Fibroblast of skin of right biceps (primary cell): ENCODE measurements around the gene CREG1.
"Not testable (repeated sequence)": the region's sequence is repeated elsewhere in the genome, so short reads cannot be mapped to it uniquely, and the experiment has no call there.

Source experiments
- DNase-seq: peaks from one replicate; pipeline ENCODE4 v3.0.0-alpha.2; 2013

Gene CREG1

DNA sequence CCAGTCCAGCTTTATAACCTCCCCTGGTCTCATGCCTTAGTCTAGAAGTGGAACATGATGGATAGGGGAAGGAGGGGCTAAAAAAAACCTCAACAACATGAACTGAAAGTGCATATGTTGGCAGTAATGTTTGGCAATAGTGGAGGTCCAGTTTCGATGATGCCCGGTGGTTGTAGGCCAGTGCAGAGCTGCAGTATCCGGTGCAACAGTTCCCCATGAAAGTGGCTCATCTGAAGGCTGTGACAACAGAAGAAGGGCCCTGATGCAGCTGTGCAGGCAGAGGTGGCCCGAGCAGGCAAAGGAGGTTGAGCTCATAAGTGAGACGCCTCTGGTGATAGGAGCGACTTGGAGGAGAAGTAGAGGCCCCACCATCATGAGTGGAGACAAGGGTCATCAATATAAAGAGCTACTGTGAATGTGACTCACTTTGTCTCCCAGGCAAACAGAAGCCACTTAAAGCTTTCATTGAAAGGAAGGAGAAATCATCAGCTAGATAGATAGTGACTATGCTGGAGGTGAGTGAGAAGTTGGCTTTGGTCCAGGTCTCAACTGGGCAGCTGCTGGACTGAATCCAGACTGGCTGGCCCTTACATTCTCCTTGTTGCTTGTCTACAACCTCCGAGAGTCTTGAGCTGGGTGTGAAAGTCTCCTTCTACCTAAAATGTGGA, 10.2 kb upstream of the CREG1 start:
- DNase-seq, result no peak

DNA sequence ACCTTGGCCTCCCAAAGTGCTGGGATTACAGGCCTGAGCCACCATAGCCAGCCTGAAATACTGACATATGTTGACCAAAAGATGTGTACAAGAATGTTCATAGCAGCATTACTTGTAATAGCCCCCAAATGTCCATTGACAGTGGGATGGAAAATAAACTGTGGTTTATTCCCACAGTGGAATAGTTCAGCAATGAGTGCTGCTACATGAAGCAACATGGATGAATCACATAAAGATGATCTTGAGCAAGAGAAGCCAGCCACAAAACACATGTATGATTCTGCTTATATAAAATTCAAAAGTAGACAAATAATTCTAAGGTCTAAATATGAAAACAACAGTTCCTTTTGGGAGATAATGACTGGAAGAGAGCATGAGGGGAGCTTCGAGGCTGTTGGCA, 9.1 kb upstream of the CREG1 start:
- DNase-seq, result peak; percentile 46

DNA sequence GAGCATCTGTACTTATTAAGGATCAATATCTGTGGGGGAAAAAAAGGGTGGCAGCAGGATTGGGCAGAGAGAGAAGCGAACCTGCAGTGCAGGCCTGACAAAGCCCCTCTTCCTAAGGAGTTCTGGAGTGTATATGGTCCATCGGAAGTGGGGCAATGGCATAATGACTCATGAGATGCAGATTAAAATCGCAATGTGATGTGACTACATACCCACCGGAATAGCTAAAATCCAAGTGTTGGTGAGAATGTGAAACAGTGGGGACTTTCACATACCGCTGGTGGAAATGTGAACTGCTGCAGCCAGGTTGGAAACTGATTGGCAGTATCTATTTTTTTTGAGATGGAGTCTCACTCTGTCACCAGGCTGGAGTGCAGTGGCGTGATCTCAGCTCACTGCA, 8.2 kb upstream of the CREG1 start:
- DNase-seq, result no peak

DNA sequence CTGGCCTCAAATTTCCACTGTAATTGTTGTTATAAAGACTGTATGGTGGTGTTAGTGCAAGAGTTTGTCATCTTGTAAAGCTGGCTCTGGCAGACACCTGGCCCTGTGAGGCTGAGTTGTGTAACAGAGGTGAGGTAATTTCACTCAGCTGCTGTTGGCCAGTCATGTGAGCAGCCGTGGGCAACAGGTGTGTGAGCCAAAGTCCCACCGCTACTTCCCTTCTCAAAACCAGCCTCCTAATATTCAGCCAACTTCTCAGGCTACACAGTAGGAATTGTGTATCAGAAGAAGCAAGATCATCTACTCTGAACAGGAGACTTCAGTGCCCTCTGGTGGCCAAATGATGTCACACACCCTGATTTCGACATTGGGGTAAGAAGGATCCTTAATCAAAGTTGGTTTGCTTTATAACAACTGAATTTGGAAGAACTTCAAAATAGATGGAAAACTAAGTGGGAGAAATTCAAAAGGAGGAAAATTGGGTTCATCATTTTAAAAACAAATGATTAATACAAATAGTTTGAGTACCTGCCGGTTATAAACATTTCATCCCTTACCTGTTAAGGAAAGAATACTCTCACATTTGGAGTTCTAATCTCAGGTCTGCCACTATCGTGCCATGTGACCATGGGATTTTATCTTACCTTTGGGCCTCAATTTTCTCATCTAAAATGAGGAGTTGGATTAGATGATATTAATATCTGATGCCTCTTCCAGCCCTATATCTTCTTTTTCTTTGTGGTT, 2.6 kb upstream of the CREG1 start:
- DNase-seq, result peak; percentile 58

DNA sequence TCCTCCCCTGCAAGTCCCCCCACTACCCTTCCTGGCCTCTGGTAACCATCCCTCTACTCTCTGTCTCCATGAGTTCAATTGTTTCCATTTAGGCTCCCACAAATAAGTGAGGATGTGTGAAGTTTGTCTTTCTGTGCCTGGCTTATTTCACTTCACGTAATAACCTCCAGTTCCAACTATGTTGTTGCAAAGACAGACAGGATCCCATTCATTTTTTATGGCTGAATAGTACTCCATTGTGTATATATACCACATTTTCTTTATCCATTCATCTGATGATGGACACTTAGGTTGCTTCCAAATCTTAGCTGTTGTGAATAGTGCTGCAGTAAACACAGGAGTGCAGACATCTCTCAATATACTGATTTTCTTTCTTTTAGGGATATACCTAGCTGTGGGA, 1.5 kb upstream of the CREG1 start:
- not testable (repeated sequence) for DNase-seq

DNA sequence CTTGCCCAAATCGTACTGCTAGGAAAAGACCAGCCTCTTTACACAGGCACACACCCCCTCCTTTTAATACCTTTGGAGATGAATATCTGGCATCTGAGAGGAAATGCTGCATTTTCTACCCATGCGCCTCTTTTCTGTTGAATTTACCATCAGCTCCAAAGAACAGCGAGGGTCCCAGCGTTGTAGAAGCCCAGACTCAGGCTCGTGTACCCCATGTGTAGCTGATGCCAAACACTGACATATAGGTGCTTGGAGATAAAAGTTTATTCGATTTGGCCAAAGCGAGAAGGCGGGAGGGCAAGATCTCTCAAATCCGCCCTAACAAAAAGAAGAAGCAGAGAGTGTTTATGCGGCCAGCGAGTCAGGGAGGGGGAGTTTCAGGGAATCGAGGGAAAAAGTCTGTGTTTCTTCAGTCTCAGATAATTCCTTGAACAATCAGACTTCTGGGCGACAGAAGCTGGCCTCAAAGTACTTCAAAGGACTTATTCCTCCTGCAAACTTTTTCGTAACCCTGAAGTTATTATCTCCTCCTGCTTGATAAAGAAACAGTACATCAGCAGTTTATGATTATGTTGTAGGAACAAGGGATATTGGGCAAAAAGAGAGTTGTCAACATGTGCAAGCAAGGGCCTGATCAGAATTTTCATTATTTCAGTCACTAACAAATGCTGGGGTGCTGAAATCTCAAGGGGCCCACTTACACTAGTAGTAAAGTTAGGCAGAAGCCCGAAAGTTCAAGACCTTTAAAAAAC, 642 bp upstream of the CREG1 start:
- DNase-seq, result no peak

DNA sequence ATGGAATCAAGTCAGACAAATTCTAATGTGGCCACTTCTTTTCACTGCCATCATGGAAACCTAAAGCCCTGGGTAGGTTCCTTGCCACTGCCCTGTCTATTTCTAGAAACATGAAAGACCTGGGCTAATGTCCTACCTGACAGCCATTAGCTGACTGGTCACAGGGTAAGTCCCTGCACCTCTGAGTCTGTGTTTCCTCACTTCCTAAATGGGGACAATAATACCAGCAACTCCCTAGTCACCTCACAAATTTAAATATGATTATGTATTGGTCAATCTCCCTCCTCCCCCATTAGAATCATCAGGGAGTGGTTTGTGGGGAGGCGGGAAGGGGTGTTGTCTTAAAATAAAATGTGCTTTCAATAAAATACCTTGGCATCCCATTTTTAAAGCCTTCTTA, 2.2 kb downstream of the CREG1 start:
- no peak for DNase-seq

DNA sequence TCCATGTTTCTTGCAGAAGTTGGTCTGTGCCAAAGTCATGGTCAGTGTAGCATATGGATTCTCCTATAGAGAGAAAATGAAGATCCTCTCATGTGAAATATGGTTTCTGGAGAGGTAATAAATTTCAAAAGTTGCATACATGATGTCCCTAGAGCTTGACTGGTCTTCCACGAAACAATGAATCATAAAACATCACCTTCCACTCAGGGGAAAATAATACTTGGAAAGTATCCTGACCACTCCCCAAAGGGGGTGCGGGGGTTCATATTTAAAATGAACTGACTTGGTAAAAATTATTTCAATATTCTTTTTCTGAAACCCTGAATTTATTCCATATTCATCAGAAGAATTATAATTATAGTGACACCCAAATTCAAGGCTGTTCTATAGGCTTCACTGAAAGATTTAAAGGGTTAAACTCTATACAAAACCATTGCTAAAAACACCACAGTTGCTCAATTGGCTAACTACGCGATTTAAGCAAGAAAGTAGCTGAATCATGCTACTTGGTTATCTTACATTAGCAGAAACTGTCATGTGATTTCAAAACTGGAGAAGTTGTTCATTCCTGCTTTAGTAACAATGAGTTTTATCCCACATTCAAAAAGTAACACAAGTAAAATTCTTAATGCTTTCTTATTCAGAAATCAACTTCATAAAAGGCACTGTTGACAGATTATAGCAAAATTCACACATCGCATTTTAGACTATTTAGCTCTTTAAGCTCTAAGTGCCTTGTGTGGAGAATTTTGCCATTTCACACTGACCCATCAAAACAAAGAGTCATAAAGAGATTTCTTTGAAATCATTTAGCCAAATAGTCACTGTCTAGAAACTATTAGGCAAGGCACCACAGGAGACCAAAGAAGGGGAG, 5.3 kb downstream of the CREG1 start:
- DNase-seq, result peak; percentile 33

DNA sequence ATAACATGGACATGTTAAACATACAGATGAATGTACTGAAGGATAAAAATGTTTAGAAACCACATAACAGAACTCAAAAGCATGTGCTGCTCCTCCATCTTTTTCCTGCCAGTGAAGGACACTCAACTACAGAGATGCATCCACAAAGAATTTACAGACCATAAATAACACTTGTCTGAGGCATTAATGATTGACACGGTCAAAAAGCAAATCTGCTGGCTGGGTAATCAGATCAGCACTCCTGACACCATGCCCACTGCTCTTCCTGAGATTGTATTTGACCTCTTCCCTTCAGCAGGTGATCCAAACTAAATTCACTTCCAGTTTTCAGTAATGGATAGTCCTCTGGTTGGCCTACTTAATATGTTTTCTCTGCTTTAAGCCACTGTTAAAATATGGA, 6.6 kb downstream of the CREG1 start:
- no peak for DNase-seq

DNA sequence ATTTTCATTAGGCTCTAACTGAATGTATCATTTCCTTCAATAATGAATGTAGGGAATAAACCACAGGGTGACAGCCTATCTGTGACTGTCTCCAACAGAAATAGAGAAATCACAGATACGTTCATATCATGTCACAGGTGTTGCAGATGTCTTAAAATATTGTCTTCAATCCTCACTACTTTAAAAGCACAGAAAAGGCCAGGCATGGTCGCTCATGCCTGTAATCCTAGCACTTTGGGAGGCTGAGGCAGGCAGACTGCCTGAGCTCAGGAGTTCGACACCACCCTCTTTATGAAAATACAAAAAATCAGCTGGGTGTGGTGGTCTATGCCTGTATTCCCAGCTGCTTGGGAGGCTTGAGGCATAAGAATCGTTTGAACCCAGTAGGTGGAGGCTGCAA, 8.2 kb downstream of the CREG1 start:
- no peak for DNase-seq

DNA sequence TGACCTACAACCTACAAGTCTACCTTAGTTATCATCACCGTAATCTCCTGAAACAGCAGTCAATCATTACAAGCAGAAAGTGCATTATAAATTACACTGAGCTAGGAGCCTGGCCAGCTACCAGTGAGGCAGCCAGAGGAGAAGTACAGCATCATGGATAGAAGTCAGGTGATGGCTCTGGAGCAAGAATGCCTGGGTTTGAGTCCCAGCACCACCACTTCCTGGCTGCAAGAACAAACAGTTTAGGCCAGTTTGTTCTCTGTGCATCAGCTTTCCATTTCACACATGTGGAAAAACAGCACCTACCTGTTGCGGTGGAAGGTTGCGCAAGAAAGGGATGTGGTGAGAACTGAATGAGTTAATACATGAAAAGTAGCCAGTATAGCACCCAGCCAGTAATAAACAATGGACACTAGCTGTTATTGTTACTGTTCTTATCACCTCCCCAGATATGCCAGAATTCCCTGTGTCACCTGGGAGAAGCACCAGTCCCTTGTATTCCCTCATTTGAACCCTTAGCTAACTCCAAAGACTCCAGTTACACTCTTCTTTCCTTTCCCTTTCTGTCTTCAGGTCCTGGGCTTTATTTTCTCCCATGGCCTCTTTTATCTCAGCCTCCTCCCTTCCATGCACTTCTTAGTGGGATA, 9.0 kb downstream of the CREG1 start:
- no peak for DNase-seq

DNA sequence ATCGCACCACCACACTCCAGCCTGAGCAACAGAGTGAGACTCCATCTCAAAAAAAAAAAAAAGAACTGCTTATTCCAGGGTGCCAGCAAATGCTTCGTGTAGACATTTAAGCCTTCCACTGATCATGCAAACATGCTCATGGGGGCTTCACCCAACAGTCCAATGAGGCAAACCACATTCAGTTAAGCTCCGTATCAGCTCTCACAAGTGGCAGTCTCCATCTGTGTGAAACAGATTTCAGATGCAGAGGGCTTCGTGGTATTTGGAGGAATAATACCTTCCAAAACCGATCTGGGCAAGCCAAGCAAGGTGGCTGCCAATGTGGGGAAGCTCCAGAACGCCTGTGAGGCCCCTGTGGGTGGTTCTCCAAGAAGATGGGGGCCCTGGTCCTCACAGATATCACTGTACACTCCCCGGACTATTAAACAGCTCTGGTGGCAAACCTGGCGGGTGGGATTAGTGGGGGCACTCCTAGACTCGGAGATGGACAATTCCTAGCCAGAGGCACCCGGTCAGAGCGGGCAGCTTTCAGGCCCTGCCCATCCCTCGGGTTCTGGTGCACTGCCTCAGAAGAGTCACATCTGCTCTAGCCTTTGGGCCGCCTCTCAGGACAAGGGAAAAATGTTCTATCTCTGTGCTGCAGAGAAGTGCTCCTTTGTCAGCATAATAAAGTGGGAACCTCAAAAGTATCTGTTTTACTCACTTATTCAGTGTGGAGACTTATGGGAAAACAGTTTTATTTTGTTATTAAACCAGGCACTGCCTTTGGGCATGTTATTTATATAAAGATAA, 10.2 kb downstream of the CREG1 start:
- no peak for DNase-seq

DNA sequence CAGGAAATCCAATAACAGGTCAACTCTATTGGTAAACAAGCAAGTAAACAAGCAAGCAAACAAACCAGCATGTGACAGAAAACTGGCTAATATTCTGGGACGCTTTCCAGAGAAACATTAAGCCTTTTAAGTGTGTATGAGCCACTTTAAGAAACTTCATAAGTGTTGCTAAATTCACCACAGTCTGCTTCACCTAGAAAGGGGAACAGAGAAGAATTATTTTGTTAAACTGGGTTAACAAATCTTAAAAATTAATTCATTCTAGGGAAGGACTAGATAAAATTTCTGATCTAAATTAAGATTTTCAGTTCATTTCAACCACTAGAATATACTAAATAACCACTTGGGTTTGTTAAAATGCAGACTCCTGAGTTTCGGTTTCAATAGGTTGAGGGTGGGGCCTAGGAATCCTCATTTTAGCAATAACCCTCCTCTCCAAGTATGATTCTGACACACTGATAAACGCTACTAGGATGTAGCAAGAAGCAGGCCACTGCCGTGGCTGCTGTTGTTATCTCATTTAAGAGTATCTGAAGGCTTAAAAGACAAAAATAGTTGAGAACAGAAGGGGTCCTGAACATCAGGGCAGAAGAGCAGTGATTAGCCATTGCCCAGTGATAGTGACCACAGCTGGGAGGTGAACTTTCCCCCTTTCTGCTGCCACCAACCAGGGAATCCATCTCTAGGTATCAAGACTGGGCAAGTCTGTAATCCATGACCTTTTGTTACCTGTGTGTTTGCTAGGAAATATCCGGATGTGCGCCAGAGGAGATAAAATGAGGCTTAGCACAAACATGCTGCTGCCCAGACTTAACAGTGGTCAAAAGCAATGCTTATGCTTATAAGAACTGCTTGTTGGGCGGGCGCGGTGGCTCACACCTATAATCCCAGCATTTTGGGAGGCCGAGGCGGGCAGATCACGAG, 11.2 kb downstream of the CREG1 start:
- no peak for DNase-seq

DNA sequence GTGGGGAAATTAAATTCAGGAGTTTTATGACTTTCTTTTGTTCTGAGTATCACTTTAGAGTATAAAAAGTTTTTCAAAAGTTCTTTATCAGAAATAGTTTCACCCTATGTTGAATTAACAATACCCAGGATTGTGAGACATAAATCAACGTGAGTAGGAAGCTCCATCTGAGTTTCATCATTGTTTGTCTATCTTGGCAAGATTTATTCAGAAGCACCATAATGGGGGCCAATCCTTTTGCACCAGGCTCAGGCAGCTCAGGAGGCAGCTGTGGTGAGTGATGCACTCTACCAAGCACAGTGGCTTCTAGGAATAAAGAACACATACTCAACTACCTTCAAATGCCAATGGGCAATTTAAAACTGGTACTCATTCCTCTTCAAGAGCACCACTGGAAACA, 12.0 kb downstream of the CREG1 start:
- DNase-seq, result no peak

DNA sequence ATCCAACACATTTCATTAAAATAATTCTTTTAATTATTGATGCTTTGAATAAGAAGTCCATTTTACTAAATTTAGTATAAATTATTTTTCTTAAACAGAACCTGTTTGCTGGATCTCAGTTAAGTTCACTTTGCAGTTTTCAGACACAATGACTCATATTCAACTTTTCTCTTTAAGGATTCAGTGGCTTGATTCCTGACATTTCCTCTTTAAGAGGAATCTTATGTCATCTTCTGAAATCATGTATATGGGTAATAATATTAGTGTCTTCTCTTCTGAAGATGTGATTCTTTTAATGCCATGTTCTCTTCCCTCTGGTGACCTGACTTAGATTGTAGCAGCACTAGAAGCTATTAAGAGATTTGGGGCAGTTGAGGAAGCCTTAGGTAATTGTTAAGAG, 12.6 kb downstream of the CREG1 start:
- peak; percentile 22 for DNase-seq

DNA sequence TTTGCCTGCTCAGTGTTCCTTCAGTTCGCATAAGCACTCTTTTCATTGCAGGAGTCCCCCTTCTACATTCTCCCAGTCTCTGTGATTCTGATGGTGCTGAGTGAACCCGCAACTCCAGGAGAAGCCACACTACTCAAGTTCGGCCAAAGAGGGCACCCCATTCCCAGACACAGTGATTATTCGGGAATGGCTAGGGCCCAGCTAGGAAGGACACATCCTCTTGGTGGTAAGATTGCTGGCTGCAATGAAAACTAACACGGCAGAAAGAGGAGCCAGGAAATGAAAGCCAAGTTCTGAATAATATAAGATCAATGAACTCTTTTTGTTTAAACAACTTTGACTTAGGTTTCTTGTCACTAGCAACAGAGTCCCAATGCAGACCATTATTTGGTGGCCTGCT, 14.9 kb downstream of the CREG1 start:
- DNase-seq, result no peak

DNA sequence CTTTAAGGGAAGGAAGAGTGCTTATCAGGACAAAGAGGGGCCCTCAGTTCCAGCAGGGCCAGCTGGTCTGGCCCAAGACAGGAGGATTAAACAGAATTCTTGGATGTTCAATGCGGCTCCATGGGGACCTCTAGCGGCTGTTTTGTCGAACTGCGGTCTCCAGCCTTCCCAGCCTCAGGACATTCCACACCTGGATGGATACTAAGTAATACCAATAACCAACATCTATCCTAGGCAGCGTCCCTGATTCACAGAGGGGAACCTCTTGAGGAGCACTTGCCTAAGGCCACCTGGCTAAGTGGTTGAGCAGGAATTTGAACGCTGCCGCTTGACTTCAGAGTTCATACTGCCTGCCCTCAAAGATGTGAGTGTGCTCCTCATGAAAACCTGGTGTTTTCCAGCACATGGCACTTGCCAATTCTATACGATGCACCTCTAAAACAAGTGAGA, 19.7 kb downstream of the CREG1 start:
- peak; percentile 50 for DNase-seq

DNA sequence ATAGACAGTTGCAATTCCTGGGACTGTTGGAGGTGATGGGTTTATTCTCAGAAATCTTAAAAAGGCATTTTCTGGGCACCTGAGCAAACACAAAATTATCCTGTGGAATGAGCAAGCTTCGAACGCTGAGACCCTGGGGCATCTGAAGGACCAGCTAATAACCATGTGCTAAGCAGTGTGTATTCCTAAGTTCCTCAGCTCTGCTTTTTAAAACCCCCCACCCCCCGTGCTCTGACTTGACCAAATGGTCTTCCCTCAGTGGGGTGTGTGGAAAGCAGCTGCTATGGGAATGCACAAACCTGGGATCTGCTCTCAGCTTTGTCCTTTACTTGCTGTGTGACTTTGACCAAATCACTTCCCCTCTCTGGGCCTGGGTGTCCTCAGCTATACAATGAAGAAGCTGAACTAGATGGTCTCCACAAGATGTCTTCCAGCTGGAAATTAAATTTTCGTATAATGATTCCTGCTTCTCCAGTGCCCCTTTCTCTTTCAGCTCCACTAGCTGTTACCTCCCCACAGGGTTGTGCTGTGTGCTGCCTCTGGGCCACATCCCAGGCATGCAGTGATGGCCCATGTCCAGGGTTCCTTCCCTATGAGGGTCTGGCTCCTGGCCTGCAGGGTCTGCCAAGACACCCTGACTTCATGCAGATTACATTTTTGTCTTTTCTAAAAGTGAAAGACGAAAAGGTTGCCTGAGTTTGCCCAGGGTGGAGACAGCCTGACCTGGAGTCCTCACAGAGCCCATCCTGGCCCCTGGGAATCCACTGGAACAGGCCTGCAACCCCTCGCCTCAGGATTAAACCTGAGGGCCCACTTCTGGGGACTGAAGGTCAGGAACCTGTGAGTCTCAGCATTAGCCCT, 20.4 kb downstream of the CREG1 start:
- no peak for DNase-seq

DNA sequence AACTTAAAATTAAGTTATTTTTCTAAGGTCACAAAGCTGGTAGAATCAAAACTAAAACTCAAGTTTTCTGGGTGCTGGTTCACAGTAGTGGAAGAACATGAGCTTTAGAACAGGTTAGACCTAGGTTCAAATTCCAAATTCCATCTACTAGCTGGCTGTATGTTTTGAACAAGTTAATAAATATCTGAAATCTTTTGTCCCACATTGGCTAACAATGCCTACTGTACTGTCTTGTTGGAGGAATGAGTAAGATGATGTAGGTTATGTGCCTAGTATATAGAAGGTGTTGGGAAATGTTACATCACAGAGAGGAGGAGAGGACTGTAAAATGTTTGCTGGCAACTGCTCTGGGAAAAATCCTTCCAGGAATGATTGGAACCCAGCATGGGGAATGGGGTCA, 21.2 kb downstream of the CREG1 start:
- DNase-seq, result no peak
